HUES64 (cell line): ENCODE measurements around the gene LYPD3.

Experiments
- H3K27ac ChIP-seq: 2 replicates; pipeline ENCODE4 v1.7.0; 2013; ENCODE audit warnings: low read depth, low read length, inconsistent platforms
- H3K27me3 ChIP-seq: 2 replicates; pipeline ENCODE4 v1.6.1; 2013; ENCODE audit warnings: mild to moderate bottlenecking, low read length; ENCODE audit not compliant: insufficient read depth
- H3K36me3 ChIP-seq: 2 replicates; pipeline ENCODE4 v1.6.1; 2013; ENCODE audit warnings: mild to moderate bottlenecking, low read length; ENCODE audit not compliant: insufficient read depth
- H3K4me1 ChIP-seq: 2 replicates; pipeline ENCODE4 v1.6.1; 2013; ENCODE audit warnings: mild to moderate bottlenecking, low read length, moderate library complexity; ENCODE audit not compliant: insufficient read depth
- H3K4me3 ChIP-seq: 2 replicates; pipeline ENCODE4 v1.5.1; 2013; ENCODE audit warnings: mild to moderate bottlenecking, low read length, moderate library complexity
- H3K9ac ChIP-seq: 2 replicates; pipeline ENCODE4 v1.6.1; 2013; ENCODE audit warnings: mild to moderate bottlenecking, low read depth, low read length
- H3K9me3 ChIP-seq: 2 replicates; pipeline ENCODE4 v1.6.1; 2013; ENCODE audit warnings: low read depth, low read length; ENCODE audit not compliant: insufficient read depth
- WGBS: fragments of 150-250, 120-280 bp; methylation state at CpG from one replicate; pipeline ENCODE4 v1.1.7; 2013; ENCODE audit warnings: missing lambda C conversion rate; 5-methylcytosine and 5-hydroxymethylcytosine counted together

The LYPD3 gene

DNA sequence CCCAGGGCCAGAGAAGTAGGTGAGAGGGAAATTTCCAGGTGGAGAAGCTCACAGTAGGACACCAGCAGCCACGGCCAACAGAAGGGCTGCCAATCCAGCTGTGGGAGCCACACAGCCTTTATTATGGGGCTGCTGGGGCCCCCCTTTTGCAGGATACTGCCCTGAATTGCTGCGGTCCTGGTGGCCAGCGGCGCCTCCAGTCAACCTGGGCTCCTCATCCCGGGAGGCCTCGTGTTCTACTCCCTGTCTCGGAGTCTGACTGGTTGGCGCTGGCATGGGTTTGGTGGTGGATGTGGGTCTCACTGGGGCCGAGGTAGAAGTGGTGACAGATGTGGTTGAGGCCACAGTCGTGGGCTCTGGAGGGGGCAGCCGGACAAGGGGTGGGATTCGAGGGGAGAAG, 4.1 kb downstream of the LYPD3 start:
- Histone ChIP-seq H3K9ac (no peak overlapping the region), H3K4me1 (no peaks in the 10 kb centered on the region; the same call in 1 of the 2 replicates), H3K27me3 (peaks cover 37% of the 10 kb centered on the region), H3K4me3 (no peak overlapping the region), H3K27ac (no peak overlapping the region), H3K36me3 (no peaks in the 10 kb centered on the region), H3K9me3 (no peaks in the 10 kb centered on the region)
- 89% methylated on average over 12 of the region's 12 CpGs for WGBS

DNA sequence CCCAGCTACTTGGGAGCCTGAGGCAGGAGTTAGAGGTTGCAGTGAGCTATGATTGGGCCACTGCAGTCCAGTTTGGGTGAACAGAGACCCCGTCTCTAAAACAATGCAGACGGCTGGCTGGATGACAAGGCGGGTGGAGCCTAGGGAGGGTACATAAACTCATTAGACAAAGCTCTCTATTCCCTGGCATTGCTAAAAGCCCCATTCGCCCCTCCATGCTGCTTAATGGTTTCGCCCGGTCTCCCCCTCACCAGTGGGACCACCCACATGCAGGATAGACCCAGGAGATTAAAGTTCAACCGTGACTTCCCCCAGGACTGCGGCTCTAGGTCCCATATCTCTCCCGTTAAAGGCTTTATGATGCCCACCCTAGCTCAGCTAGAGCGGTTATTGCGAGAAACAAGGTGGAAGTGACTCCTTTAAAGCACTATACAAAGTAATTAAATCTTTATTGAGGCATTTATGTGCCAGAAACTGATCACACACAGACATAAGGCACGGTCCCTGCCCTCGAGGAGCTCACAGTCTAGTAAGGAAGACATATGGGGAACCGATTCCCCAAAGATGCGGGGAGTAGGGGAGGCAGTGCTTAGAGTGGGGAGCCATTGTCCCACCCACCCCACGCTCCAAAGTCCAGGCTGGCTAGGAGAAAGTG, 4.9 kb downstream of the LYPD3 start:
- no peak overlapping the region for H3K9ac ChIP-seq
- no peaks in the 10 kb centered on the region for H3K36me3 ChIP-seq
- no peak overlapping the region for H3K4me3 ChIP-seq
- H3K27me3 ChIP-seq, result peaks cover 30% of the 10 kb centered on the region
- no peaks in the 10 kb centered on the region for H3K9me3 ChIP-seq
- no peak overlapping the region for H3K27ac ChIP-seq
- 83% methylated on average over 14 of the region's 16 CpGs for WGBS
- H3K4me1 ChIP-seq, result no peaks in the 10 kb centered on the region; the same call in 1 of the 2 replicates

GRCh38 chr19:43457809-43458208, 7.6 kb downstream of the LYPD3 start:
- no peaks in the 10 kb centered on the region for H3K4me1 ChIP-seq
- peaks cover 15% of the 10 kb centered on the region; the same call in 1 of the 2 replicates for H3K27me3 ChIP-seq
- no peaks in the 10 kb centered on the region for H3K9me3 ChIP-seq
- 77% methylated on average over 4 of the region's 4 CpGs for whole genome bisulfite sequencing
- no peaks in the 10 kb centered on the region for H3K36me3 ChIP-seq
- no peak overlapping the region for H3K27ac ChIP-seq
- H3K4me3 ChIP-seq, result no peak overlapping the region
- no peak overlapping the region for H3K9ac ChIP-seq

DNA sequence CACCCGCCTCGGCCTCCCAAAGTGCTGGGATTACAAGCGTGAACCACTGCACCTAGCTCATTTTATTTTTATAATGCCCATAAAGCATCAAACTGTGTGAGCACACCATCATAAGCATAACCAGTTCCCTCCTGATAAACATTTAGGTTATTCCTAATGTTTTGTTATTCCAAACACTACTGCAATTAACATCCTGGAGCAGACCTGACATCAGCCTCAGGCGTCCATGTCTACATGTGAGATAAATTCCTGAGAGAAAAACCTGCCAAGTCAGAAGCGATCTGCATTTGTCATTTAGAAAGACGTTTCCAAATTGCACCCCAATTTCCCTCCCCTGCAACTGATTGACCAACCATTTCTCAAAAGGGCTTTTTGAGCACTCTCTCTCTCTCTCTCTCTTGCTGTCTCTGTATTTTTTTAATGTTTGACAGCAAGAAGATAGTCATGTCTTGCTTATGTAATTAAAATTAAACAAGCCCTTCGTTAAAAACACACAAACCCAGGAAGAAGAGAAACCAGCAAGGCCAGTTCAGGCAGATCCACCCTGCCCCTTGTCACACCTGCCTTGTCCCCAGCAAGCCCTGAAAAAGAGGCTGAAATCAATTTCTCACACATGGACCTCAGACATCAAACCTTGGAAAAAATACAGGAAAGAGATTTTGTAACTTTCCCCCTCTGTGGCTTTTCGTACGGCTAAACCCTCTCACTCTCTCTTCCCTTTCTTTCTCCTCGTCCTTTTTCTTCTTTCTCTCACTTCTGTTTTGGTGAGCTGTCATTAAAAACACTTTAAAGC, 9.9 kb downstream of the LYPD3 start:
- Histone ChIP-seq H3K9ac (no peak overlapping the region), H3K27me3 (no peaks in the 10 kb centered on the region), H3K27ac (no peak overlapping the region), H3K4me3 (no peak overlapping the region), H3K9me3 (no peaks in the 10 kb centered on the region), H3K36me3 (no peaks in the 10 kb centered on the region), H3K4me1 (no peaks in the 10 kb centered on the region)
- WGBS, result 84% methylated on average over 9 of the region's 10 CpGs

GRCh38 chr19:43454031-43454430, 11.4 kb downstream of the LYPD3 start:
- Histone ChIP-seq H3K27ac (no peak overlapping the region), H3K9me3 (no peaks in the 10 kb centered on the region), H3K36me3 (no peaks in the 10 kb centered on the region), H3K4me3 (no peak overlapping the region), H3K27me3 (no peaks in the 10 kb centered on the region), H3K4me1 (no peaks in the 10 kb centered on the region), H3K9ac (no peak overlapping the region)
- 89% methylated on average over 2 of the region's 2 CpGs for WGBS

GRCh38 chr19:43452582-43452981, 12.8 kb downstream of the LYPD3 start:
- 84% methylated on average over 3 of the region's 3 CpGs for WGBS
- H3K4me3 ChIP-seq, result no peak overlapping the region

GRCh38 chr19:43450545-43450997, 14.8 kb downstream of the LYPD3 start:
- no peaks in the 10 kb centered on the region for H3K9me3 ChIP-seq
- H3K9ac ChIP-seq, result no peak overlapping the region
- H3K4me1 ChIP-seq, result no peaks in the 10 kb centered on the region
- WGBS, result 94% methylated on average over 2 of the region's 2 CpGs
- H3K36me3 ChIP-seq, result no peaks in the 10 kb centered on the region
- H3K27me3 ChIP-seq, result no peaks in the 10 kb centered on the region
- no peak overlapping the region for H3K4me3 ChIP-seq
- H3K27ac ChIP-seq, result no peak overlapping the region

More at GRCh38 chr19:43452582-43452981, 12.8 kb downstream of the LYPD3 start:
- H3K4me1 ChIP-seq, result no peaks in the 10 kb centered on the region
- no peaks in the 10 kb centered on the region for H3K9me3 ChIP-seq
- no peak overlapping the region for H3K27ac ChIP-seq
- H3K27me3 ChIP-seq, result no peaks in the 10 kb centered on the region
- no peaks in the 10 kb centered on the region for H3K36me3 ChIP-seq
- H3K9ac ChIP-seq, result no peak overlapping the region

DNA sequence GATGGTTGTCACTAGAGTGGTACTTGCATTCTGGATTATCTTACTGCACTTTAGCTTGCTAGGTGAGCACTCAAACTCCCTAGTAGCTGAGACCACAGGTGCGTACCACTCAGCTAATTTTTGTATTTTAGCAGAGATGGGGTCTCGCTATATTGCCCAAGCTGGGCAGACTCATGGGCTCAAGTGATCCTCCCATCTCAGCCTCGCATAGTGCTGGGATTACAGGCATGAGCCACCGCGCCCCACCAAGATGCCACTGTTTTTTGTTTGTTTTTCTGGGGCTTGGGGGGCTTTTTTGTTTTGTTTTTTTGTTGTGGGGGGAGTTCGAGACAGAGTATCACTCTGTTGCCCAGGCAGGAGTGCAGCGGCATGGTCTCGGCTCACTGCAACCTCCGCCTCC, 17.8 kb downstream of the LYPD3 start:
- Histone ChIP-seq H3K9me3 (no peaks in the 10 kb centered on the region), H3K27ac (no peak overlapping the region), H3K4me1 (no peaks in the 10 kb centered on the region), H3K4me3 (no peak overlapping the region), H3K9ac (no peak overlapping the region), H3K36me3 (no peaks in the 10 kb centered on the region), H3K27me3 (no peaks in the 10 kb centered on the region)
- WGBS, result 93% methylated on average over 9 of the region's 9 CpGs

DNA sequence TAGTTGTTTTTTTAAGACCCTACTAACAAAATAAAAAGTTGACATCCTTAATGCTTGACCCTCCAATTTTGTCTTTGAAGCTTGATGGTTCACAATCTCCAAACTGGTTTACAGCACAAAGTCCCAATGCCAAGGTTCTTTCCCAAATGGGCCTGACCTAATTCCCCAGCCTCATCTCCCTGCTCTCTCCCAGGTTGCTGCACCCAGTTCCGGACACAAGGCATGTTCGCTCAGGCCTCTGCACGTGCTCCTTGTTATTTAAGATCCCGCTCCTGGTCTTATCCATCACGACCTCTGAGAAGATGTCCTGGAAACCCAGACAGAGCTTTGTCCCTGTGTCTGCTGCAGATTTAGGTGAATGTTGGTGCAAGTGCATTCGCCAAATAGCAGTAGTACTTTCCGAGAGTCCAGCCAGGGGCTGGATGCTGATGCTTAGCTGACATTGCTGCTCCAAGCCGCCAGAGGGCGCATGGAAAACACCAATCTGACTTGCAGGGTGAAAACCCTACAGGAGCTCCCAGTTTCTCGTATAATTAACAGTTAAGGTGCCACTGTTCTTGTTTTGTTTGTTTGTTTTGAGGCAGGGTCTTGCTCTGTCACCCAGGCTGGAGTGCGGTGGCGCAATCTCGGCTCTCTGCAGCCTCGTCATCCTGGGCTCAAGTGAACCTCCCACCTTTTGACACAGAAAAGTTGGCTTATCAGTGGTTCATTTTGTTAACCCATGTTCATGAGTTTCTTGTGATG, 18.5 kb downstream of the LYPD3 start:
- 34% methylated on average over 14 of the region's 14 CpGs for WGBS
- Histone ChIP-seq H3K4me3 (no peak overlapping the region), H3K9me3 (no peaks in the 10 kb centered on the region), H3K27ac (no peak overlapping the region), H3K9ac (no peak overlapping the region), H3K4me1 (no peaks in the 10 kb centered on the region), H3K36me3 (no peaks in the 10 kb centered on the region), H3K27me3 (no peaks in the 10 kb centered on the region)

DNA sequence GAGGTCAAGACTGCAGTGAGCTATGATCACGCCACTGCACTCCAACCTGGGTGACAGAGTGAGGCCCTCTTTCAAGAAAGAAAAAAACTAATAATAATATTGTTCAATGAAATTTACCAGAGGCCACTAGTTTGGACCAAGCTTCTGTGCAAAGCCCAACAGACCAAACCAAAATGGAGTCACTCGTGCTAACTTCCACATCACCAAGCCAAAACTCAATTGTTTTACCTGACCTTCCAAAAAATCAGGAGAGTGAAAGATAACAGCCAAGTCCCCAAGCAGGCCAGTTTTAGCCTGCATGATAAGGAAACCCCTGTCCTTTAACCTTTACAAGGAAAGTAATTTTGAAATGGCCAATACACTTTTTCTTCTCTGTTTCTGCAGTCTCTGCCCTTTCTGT, 20.0 kb downstream of the LYPD3 start:
- H3K27me3 ChIP-seq, result no peaks in the 10 kb centered on the region
- 89% methylated on average over 1 of the region's 2 CpGs for WGBS
- H3K9me3 ChIP-seq, result no peaks in the 10 kb centered on the region
- no peaks in the 10 kb centered on the region for H3K36me3 ChIP-seq
- no peak overlapping the region for H3K4me3 ChIP-seq
- H3K27ac ChIP-seq, result no peak overlapping the region
- H3K4me1 ChIP-seq, result no peaks in the 10 kb centered on the region
- no peak overlapping the region for H3K9ac ChIP-seq
